ENCODE measurements around the gene NPBWR2.
"Not testable (repeated sequence)": the region's sequence is repeated elsewhere in the genome, so short reads cannot be mapped to it uniquely, and the experiment has no call there.

Gene NPBWR2

GRCh38 chr20:64133951-64134407 lies 26.6 kb upstream of the NPBWR2 start:
- Histone ChIP-seq H3K27ac (ENCODE audit: insufficient read depth, low read depth, low read length, poor library complexity, severe bottlenecking) (no peak overlapping the region), H3K4me1 (ENCODE audit: control insufficient read depth, insufficient read depth, low read length) (no peaks in the 10 kb centered on the region), H3K36me3 (ENCODE audit: control insufficient read depth, insufficient read depth, low read length) (no peaks in the 10 kb centered on the region), H3K4me3 (ENCODE audit: insufficient read depth, low read depth, low read length) (no peak overlapping the region), H3K27me3 (ENCODE audit: control insufficient read depth, insufficient read depth, low read length, poor library complexity, severe bottlenecking) (no peaks in the 10 kb centered on the region), H3K9me3 (ENCODE audit: control insufficient read depth, low read length) (no peaks in the 10 kb centered on the region)
- 78 to 81% methylated on average over 8 of the region's 8 CpGs for WGBS, 2 experiments

GRCh38 chr20:64131406-64131805 lies 24.0 kb upstream of the NPBWR2 start:
- 91 to 92% methylated on average over 4 of the region's 4 CpGs for WGBS, 2 experiments
- Histone ChIP-seq H3K9me3 (ENCODE audit: control insufficient read depth, low read length) (no peaks in the 10 kb centered on the region), H3K4me3 (ENCODE audit: insufficient read depth, low read depth, low read length) (no peak overlapping the region), H3K4me1 (ENCODE audit: control insufficient read depth, insufficient read depth, low read length) (no peaks in the 10 kb centered on the region), H3K27ac (ENCODE audit: insufficient read depth, low read depth, low read length, poor library complexity, severe bottlenecking) (no peak overlapping the region), H3K27me3 (ENCODE audit: control insufficient read depth, insufficient read depth, low read length, poor library complexity, severe bottlenecking) (no peaks in the 10 kb centered on the region), H3K36me3 (ENCODE audit: control insufficient read depth, insufficient read depth, low read length) (no peaks in the 10 kb centered on the region)

- H3K4me1 ChIP-seq (ENCODE audit: control insufficient read depth, insufficient read depth, low read length), result no peaks in the 10 kb centered on the region
These were observed 23.5 kb upstream of the NPBWR2 start for GRCh38 chr20:64130876-64131275.

GRCh38 chr20:64130271-64130670 lies 22.9 kb upstream of the NPBWR2 start:
- no peaks in the 10 kb centered on the region for H3K36me3 ChIP-seq (ENCODE audit: control insufficient read depth, insufficient read depth, low read length)
- H3K27ac ChIP-seq (ENCODE audit: insufficient read depth, low read depth, low read length, poor library complexity, severe bottlenecking), result no peak overlapping the region
- no peak overlapping the region for H3K4me3 ChIP-seq (ENCODE audit: insufficient read depth, low read depth, low read length)
- no peaks in the 10 kb centered on the region for H3K27me3 ChIP-seq (ENCODE audit: control insufficient read depth, insufficient read depth, low read length, poor library complexity, severe bottlenecking)
- no peaks in the 10 kb centered on the region for H3K4me1 ChIP-seq (ENCODE audit: control insufficient read depth, insufficient read depth, low read length)
- no peaks in the 10 kb centered on the region for H3K9me3 ChIP-seq (ENCODE audit: control insufficient read depth, low read length)
- 87 to 89% methylated on average over 5 of the region's 5 CpGs for WGBS, 2 experiments

More at GRCh38 chr20:64130876-64131275, 23.5 kb upstream of the NPBWR2 start:
- H3K36me3 ChIP-seq (ENCODE audit: control insufficient read depth, insufficient read depth, low read length), result no peaks in the 10 kb centered on the region
- H3K9me3 ChIP-seq (ENCODE audit: control insufficient read depth, low read length), result no peaks in the 10 kb centered on the region
- H3K4me3 ChIP-seq (ENCODE audit: insufficient read depth, low read depth, low read length), result no peak overlapping the region
- 91% methylated on average over 10 of the region's 10 CpGs for WGBS, 2 experiments
- H3K27ac ChIP-seq (ENCODE audit: insufficient read depth, low read depth, low read length, poor library complexity, severe bottlenecking), result no peak overlapping the region
- H3K27me3 ChIP-seq (ENCODE audit: control insufficient read depth, insufficient read depth, low read length, poor library complexity, severe bottlenecking), result no peaks in the 10 kb centered on the region

GRCh38 chr20:64129146-64129782 lies 21.9 kb upstream of the NPBWR2 start:
- Histone ChIP-seq H3K4me1 (ENCODE audit: control insufficient read depth, insufficient read depth, low read length) (no peaks in the 10 kb centered on the region), H3K27me3 (ENCODE audit: control insufficient read depth, insufficient read depth, low read length, poor library complexity, severe bottlenecking) (no peaks in the 10 kb centered on the region), H3K9me3 (ENCODE audit: control insufficient read depth, low read length) (no peaks in the 10 kb centered on the region), H3K36me3 (ENCODE audit: control insufficient read depth, insufficient read depth, low read length) (no peaks in the 10 kb centered on the region), H3K27ac (ENCODE audit: insufficient read depth, low read depth, low read length, poor library complexity, severe bottlenecking) (no peak overlapping the region), H3K4me3 (ENCODE audit: insufficient read depth, low read depth, low read length) (no peak overlapping the region)
- WGBS, 2 experiments, result 89 to 90% methylated on average over 11 of the region's 11 CpGs

GRCh38 chr20:64123517-64123916 lies 16.2 kb upstream of the NPBWR2 start:
- WGBS, 2 experiments, result 89 to 90% methylated on average over 11 of the region's 11 CpGs
- H3K4me1 ChIP-seq (ENCODE audit: control insufficient read depth, insufficient read depth, low read length); H3K4me3 ChIP-seq (ENCODE audit: insufficient read depth, low read depth, low read length); H3K9me3 ChIP-seq (ENCODE audit: control insufficient read depth, low read length); H3K27ac ChIP-seq (ENCODE audit: insufficient read depth, low read depth, low read length, poor library complexity, severe bottlenecking); H3K36me3 ChIP-seq (ENCODE audit: control insufficient read depth, insufficient read depth, low read length); H3K27me3 ChIP-seq (ENCODE audit: control insufficient read depth, insufficient read depth, low read length, poor library complexity, severe bottlenecking): not testable (repeated sequence)

GRCh38 chr20:64122927-64123326 lies 15.6 kb upstream of the NPBWR2 start:
- H3K9me3 ChIP-seq (ENCODE audit: control insufficient read depth, low read length); H3K36me3 ChIP-seq (ENCODE audit: control insufficient read depth, insufficient read depth, low read length); H3K27ac ChIP-seq (ENCODE audit: insufficient read depth, low read depth, low read length, poor library complexity, severe bottlenecking); H3K4me1 ChIP-seq (ENCODE audit: control insufficient read depth, insufficient read depth, low read length); H3K27me3 ChIP-seq (ENCODE audit: control insufficient read depth, insufficient read depth, low read length, poor library complexity, severe bottlenecking); H3K4me3 ChIP-seq (ENCODE audit: insufficient read depth, low read depth, low read length): not testable (repeated sequence)
- WGBS, 2 experiments, result 90 to 91% methylated on average over 11 of the region's 11 CpGs

GRCh38 chr20:64121586-64121985 lies 14.2 kb upstream of the NPBWR2 start:
- whole genome bisulfite sequencing, 2 experiments, result 89 to 93% methylated on average over 12 of the region's 12 CpGs
- peaks cover 4% of the 10 kb centered on the region for H3K27me3 ChIP-seq (ENCODE audit: control insufficient read depth, insufficient read depth, low read length, poor library complexity, severe bottlenecking)
- no peaks in the 10 kb centered on the region for H3K4me1 ChIP-seq (ENCODE audit: control insufficient read depth, insufficient read depth, low read length)
- no peak overlapping the region for H3K4me3 ChIP-seq (ENCODE audit: insufficient read depth, low read depth, low read length)
- no peaks in the 10 kb centered on the region for H3K36me3 ChIP-seq (ENCODE audit: control insufficient read depth, insufficient read depth, low read length)
- no peak overlapping the region for H3K27ac ChIP-seq (ENCODE audit: insufficient read depth, low read depth, low read length, poor library complexity, severe bottlenecking)
- H3K9me3 ChIP-seq (ENCODE audit: control insufficient read depth, low read length), result no peaks in the 10 kb centered on the region

GRCh38 chr20:64119681-64120341 lies 12.4 kb upstream of the NPBWR2 start:
- H3K36me3 ChIP-seq (ENCODE audit: control insufficient read depth, insufficient read depth, low read length), result no peaks in the 10 kb centered on the region
- no peaks in the 10 kb centered on the region for H3K4me1 ChIP-seq (ENCODE audit: control insufficient read depth, insufficient read depth, low read length)
- no peak overlapping the region for H3K27ac ChIP-seq (ENCODE audit: insufficient read depth, low read depth, low read length, poor library complexity, severe bottlenecking)
- H3K27me3 ChIP-seq (ENCODE audit: control insufficient read depth, insufficient read depth, low read length, poor library complexity, severe bottlenecking), result peaks cover 4% of the 10 kb centered on the region
- H3K4me3 ChIP-seq (ENCODE audit: insufficient read depth, low read depth, low read length), result no peak overlapping the region
- 76 to 78% methylated on average over 14 of the region's 14 CpGs for WGBS, 2 experiments
- H3K9me3 ChIP-seq (ENCODE audit: control insufficient read depth, low read length), result no peaks in the 10 kb centered on the region

GRCh38 chr20:64119301-64119680 lies 11.9 kb upstream of the NPBWR2 start:
- no peaks in the 10 kb centered on the region for H3K9me3 ChIP-seq (ENCODE audit: control insufficient read depth, low read length)
- H3K27me3 ChIP-seq (ENCODE audit: control insufficient read depth, insufficient read depth, low read length, poor library complexity, severe bottlenecking), result peaks cover 4% of the 10 kb centered on the region
- H3K4me1 ChIP-seq (ENCODE audit: control insufficient read depth, insufficient read depth, low read length), result no peaks in the 10 kb centered on the region
- no peaks in the 10 kb centered on the region for H3K36me3 ChIP-seq (ENCODE audit: control insufficient read depth, insufficient read depth, low read length)
- WGBS, 2 experiments, result 84% methylated on average over 8 of the region's 8 CpGs
- H3K27ac ChIP-seq (ENCODE audit: insufficient read depth, low read depth, low read length, poor library complexity, severe bottlenecking), result no peak overlapping the region
- no peak overlapping the region for H3K4me3 ChIP-seq (ENCODE audit: insufficient read depth, low read depth, low read length)
